HG03460 (cell line): ENCODE data around the gene LRP6.
A peak's percentile ranks its signal among the peaks of the same experiment; 100 is the strongest.
"Not testable (repeated sequence)": the region's sequence is repeated elsewhere in the genome, so short reads cannot be mapped to it uniquely, and the experiment has no call there.

Experiments
- ATAC-seq: cut with Tn5 transposase; IDR thresholded peaks from one replicate; pipeline ENCODE4 v1.9.1; 2021; ENCODE audit not compliant: unreplicated experiment

The LRP6 gene

DNA sequence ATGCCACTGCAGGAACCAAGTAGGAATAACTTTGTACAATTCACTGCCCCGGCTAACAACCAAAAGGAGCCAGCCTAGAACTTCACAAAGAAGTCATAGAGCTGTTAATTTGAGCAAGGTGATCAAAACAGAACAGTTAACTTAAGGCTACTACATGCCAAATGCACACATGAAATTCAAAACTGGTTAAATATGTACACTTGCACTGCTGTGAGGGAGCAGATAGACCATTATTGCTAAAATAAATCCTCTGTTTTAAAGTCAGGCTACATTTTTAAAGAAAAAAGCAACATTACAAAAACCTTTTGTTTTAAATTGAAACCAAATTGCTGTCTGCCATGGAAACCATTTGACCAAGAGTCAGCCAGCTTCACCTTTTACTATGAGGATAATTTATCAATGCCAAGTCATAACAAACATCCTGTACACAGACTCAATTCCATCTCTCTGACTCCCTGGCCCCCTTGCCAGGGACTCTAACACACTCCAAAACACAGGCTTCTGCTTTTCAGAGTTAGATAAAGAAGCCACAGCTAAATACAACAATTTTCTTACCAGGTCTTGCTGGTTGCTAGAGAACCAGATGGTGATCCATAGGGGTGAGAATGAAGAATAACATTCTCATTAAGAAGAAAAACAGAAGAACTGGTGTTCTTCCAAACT, 84.0 kb downstream of the LRP6 start:
- no peak for ATAC-seq

DNA sequence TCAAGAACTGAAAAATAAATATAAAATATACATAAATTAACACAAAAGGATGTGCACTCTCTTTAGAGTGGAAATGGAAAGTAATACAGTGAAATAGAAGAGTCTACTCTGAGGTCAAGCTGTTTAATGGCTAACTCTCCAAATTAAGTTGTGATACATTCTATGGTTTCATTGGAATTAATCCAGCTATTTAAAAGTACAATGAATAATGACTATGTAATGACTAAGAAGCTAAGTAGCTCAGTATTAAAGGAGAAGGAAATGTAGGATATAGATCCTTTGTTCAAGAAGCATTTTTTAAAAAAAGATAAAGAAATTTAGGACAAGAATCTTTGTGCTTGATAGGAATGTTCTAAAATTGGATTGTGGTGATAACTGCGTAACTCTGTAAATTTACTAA, 85.3 kb downstream of the LRP6 start:
- no peak for ATAC-seq

GRCh38 chr12:12180575-12180974, 86.3 kb downstream of the LRP6 start:
- ATAC-seq = no peak

- no peak for ATAC-seq
These were observed 86.7 kb downstream of the LRP6 start for GRCh38 chr12:12180136-12180535.

DNA sequence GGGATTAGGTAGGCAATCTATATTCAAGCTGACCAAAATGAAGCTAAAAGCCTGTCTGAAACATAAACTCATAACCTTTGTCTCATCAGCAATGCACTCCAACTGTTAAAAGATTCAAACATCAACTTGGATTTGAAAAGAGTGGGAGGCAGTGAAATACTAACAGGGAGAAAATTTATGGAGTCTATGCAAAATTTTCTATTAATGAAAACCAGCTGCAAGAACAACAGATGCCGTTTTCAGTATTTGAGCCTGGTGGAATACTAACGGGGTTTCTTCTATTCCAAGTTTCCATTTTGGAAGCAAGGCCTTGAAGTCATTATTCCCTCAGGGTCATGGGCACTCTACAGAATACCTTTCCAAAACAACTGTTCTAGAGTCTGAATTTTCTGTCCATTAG, 88.3 kb downstream of the LRP6 start:
- no peak for ATAC-seq

DNA sequence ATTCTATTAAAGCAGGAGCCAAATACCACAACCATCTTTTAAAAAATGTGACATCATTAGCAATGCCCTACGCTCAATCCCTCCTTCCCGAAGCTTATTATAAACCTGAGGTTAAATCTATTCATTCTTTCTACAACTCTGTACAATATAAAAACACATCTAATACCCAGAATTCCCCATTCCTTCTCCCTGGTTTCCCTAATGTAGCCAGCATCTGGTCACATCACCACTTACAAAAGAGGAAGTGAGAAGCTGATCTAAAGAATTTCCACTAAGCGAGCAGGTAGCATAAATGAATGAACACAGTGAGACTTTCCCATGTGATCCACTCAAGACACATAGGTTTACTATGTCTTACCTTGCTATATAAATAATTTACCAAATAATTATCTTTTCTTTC, 90.4 kb downstream of the LRP6 start:
- no peak for ATAC-seq

- ATAC-seq = peak; percentile 88
These were observed 94.8 kb downstream of the LRP6 start for GRCh38 chr12:12171991-12172511.

DNA sequence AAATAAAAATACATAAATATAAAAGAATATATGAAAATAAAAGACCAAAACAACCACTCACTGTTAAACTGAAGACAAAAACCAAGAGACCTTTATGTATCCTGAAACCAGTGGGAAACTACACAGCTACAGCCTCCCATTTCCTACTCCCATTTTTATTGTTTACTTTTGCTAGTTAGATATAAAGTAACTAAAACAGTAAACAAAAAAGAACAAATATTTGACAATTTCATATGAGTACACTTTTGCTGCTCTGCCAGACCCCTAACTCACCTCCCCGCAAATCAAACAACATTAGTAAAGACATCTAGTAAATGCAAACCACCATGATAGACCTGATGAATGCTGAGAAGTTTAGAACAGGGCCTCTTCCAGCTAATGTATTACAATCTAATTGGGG, 99.0 kb downstream of the LRP6 start:
- ATAC-seq = no peak

DNA sequence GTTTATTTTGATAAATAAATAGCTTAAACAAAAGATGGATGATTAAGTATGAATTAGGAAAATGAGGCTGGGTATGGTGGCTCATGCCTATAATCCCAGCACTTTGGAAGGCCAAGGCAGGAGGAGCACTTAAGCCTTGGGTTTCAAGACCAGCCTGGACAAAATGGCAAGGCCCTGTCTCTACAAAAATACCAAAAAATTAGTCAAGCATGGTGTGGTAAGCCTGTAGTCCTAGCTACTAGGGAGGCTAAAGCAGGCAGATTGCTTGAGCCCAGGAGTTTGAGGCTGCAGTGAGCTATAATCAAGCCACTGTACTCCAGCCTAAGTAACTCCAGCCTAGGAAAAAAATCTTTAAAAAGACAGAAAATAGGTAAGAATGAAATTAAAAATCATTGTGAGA, 100.1 kb downstream of the LRP6 start:
- ATAC-seq = no peak

DNA sequence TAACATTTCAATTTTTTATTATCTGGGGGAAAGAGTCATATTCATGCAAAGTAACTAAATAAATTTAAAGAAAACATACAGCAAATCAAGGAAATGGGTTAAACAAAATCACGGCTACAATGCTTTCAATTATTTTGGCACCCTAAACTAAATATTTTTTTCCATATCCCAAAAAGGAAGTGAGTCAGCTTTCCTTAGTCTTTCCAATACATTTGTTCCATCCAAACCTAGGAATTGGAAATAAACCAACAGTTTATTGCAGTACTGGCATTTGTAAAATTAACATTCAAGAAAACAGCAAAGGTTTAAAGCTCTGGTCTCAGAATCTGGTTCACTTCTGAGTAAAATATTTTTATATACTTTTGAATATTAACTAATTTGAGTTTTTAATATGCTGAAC, 106.9 kb downstream of the LRP6 start:
- no peak for ATAC-seq

- ATAC-seq = no peak
These were observed 108.0 kb downstream of the LRP6 start for GRCh38 chr12:12158858-12159257.

DNA sequence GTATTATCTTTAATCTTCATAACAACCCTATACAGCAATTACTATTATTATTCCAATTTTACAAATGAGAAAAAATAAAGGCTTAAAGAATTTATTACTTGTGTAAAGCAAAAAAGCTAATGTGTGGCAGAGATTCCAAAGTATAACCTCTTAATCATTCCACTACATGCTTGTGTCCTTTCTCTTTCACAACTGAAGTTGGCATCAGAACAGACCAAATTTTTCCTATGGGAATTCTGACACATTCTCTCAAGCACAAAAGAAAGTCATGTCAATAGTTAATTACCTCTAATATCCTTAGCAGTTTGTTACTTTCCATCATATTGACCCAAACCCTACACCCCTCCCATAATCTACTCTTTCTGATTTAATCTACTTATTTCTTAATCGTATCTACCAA, 109.4 kb downstream of the LRP6 start:
- no peak for ATAC-seq

DNA sequence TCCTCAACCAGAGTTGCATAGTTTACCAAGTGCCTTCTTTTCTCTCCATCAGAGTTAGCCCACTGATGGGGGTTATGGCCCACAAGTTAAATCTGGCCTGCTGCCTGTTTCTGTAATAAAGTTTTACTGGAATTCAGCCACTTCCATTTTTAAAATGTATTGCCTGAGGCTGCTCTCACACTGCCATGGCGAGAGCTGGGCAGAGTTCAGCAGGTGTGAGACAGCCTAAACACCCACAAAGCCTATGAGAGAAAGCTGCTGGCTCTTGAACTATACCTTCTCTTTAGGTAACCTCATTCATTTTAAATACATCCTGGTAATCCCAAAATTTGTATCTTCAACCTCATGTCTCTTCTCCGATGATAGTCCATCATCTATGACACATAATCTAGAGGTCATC, 110.0 kb downstream of the LRP6 start:
- no peak for ATAC-seq

GRCh38 chr12:12156116-12156515, 110.7 kb downstream of the LRP6 start:
- no peak for ATAC-seq

DNA sequence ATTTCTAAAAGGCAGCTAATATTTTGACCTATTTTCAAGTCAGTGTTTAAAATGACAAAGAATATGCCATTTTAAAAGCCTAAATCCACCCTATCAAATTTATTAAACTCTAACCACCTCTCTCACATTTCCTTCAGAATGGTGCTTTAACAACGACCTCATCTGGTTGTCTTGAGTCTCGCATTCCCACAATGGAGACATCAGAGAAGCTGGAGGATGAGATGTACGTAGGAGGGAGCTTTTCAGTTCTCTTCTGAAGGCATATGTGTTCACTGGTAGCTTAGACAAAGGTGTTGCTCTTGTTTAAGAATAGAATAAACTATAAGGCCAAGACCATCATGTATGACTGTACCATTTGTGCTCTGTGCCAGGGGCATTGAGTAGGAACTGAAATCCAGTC, 113.2 kb downstream of the LRP6 start:
- no peak for ATAC-seq

DNA sequence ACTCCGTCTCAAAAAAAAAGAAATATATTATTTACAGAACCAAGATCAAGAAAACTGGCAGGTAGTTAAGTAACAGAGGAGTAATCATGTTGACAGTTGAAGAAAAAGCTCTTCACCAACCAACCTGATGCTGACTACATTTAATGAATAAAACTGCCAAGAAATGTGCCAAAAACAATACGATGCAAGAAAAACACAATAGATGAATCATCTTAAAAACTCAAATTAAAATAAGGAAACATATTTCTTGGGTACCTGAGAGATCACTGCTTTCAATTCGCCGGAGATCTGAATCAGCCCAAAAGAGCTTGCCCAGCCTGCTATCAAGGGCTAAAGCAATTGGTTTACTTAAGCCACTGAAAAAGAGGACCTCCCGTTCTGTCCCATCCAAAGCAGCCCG, 119.7 kb downstream of the LRP6 start:
- ATAC-seq = no peak

- ATAC-seq = not testable (repeated sequence)
These were observed 122.3 kb downstream of the LRP6 start for GRCh38 chr12:12144531-12144930.

DNA sequence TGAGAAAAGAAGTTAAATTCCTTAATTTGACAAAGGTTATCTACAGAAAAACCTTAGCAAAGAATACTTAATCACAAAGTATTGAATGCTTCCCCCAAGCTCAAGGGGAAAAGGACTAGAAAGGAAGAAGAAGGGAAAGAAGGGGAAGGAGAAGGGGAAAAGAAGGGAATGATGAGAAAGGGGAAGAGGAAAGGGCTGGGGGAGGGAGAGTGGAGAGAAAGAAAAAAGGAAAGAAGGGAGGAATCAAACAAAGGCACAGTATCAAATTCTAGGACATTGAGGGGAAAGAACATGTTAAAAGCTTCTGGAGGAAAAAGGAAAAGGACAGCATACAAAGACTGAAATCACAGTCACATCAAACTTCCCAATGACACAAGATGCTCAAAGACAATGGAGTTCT, 125.8 kb downstream of the LRP6 start:
- no peak for ATAC-seq

DNA sequence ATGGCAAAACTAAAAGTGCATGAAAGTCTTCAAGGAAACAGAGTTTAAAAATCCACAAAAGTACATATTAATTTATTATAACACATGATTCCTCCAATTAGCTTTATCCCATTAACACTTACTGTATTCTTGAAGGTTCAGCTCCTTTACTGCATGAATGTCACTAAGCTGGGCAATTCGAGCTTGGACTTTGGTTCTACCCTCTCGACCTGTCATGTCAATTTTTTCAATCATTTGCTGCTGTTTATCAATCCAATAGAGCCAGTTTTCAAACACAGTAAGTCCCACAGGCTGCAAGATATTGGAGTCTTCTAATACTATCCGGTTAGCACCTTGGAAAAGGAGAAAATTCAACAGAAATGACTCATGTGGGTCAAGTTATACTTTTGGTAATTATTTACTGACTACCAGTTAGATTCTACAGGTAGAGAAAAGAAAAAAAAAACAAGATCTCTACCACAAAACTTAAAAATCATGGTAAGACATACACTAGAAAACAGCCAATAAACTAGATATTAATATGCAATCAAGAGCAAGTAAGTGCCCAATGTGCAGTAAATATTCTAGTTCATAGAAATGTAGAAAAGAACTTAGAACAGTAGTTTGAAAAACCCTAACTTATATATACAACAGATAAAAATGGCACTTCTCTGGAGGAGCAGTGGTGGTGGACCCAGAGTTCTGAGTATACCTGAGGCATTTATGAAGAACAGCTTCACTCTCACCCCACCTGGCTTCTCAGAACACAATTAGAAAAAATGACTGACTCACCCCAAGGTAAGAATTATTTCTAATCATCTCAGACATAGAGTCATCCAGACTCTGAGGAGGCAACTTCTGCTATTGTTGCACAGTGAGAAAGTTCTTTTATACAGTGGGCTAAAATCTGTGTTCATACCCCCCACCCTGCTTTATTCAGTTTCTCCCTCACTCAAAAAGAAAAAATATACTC, 128.4 kb downstream of the LRP6 start:
- no peak for ATAC-seq

DNA sequence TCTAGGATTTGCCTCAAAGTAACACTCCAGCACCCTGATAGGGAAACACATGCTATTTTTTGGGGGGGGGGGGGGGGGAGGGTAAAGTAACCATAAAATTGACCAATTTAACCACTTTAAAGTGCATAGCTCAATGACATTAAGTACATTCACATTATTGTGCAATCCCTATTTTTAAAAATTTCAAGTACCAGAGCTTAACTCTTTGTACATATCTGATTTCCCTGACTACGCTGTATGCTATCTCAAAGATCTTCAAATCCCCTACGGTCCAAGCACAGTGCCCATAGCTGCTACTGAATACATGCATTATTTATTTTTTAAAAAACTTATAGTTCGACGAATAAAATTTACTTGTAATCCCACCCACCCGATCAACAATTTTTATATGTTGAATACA, 133.1 kb downstream of the LRP6 start:
- ATAC-seq = no peak

DNA sequence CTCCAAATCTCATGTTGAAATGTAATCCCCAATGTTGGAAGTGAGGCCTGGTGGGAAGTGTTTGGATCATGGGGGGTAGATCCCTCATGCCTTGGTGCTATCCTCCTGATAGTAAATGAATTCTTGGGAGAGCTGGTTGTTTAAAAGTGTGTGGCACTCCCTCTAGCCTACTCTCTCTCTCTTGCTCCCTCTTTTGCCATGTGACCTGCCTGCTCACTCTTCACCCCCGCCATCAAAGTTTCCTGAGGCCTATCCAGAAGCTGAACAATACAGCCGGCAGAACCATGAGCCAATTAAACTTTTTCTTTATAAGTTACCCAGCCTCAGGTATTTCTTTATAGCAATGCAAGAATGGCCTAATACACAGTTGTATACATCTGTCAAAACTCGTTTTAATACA, 133.6 kb downstream of the LRP6 start:
- ATAC-seq = no peak

DNA sequence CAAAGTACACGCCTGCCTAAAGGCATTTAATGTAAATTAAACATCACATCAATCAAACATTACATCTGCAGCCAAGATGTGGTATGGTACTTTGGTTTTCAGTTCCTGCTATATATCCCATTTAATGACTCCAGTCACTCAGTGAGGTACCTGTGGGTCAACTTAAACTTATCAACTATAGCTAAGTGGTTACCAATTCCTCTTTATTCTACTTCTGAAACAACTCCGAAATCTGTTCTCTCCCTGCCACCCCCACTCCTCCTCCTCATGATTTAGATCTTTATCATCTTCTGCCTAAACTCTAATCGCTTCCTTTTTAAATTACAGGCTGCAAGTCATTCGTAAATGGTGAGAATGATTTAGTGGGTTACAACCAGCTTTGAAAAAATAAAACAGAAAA, 138.2 kb downstream of the LRP6 start:
- ATAC-seq = no peak
